H9 (cell line): ENCODE data around the gene ZC3H15. TPM values are rescaled to one million over a fixed set of nuclear protein-coding genes. Genes with fewer than 3 reads are reported as not detected.

Experiments used
- DNase-seq: peaks from one replicate; pipeline ENCODE4 v3.0.0-alpha.2; 2017
- H2AFZ ChIP-seq: one replicate; pipeline ENCODE4 v1.6.1; 2013; ENCODE audit warnings: mild to moderate bottlenecking, low read length, control low read depth, moderate library complexity
- H2AK5ac ChIP-seq: 2 replicates; pipeline ENCODE4 v1.6.1; 2013; ENCODE audit warnings: low read length, control low read depth, mixed read lengths; ENCODE audit not compliant: insufficient read length
- H2BK120ac ChIP-seq: one replicate; pipeline ENCODE4 v1.6.1; 2013; ENCODE audit warnings: low read depth, mild to moderate bottlenecking, low read length, control low read depth, inconsistent platforms; ENCODE audit not compliant: poor library complexity, severe bottlenecking
- H2BK12ac ChIP-seq: 2 replicates; pipeline ENCODE4 v1.6.1; 2013; ENCODE audit warnings: low read length, control low read depth, mixed read lengths, low read depth; ENCODE audit not compliant: insufficient read length
- H2BK15ac ChIP-seq: 2 replicates; pipeline ENCODE4 v1.6.1; 2013; ENCODE audit warnings: low read depth, low read length, control low read depth
- H2BK20ac ChIP-seq: one replicate; pipeline ENCODE4 v1.6.1; 2013; ENCODE audit warnings: low read depth, mild to moderate bottlenecking, low read length, control low read depth, inconsistent platforms; ENCODE audit not compliant: poor library complexity, severe bottlenecking
- H2BK5ac ChIP-seq: 2 replicates; pipeline ENCODE4 v1.6.1; 2013; ENCODE audit warnings: low read length, control low read depth, mixed read lengths; ENCODE audit not compliant: insufficient read length
- H3K14ac ChIP-seq: 2 replicates; pipeline ENCODE4 v1.6.1; 2013; ENCODE audit warnings: low read length, control low read depth; ENCODE audit not compliant: insufficient read depth
- H3K18ac ChIP-seq: 2 replicates; pipeline ENCODE4 v1.6.1; 2013; ENCODE audit warnings: low read depth, mild to moderate bottlenecking, mixed read lengths, low read length, control low read depth; ENCODE audit not compliant: insufficient read length
- H3K23ac ChIP-seq: 2 replicates; pipeline ENCODE4 v1.6.1; 2013; ENCODE audit warnings: low read length, control low read depth, mixed read lengths, low read depth; ENCODE audit not compliant: insufficient read length
- H3K23me2 ChIP-seq: 2 replicates; pipeline ENCODE4 v1.6.1; 2013; ENCODE audit warnings: low read depth, mild to moderate bottlenecking, mixed read lengths, low read length, control low read depth; ENCODE audit not compliant: insufficient read length, poor library complexity, severe bottlenecking
- H3K27ac ChIP-seq: 2 replicates; pipeline ENCODE4 v1.5.1; 2013; ENCODE audit warnings: low read length, control low read depth, mixed read lengths, low read depth; ENCODE audit not compliant: insufficient read length
- H3K27me3 ChIP-seq: 2 replicates; pipeline ENCODE4 v1.6.1; 2013; ENCODE audit warnings: low read length, control low read depth, inconsistent platforms; ENCODE audit not compliant: insufficient read depth
- H3K4ac ChIP-seq: 2 replicates; pipeline ENCODE4 v1.6.1; 2013; ENCODE audit warnings: low read depth, mild to moderate bottlenecking, control low read depth, inconsistent platforms, low read length, moderate library complexity
- H3K4me1 ChIP-seq: 2 replicates; pipeline ENCODE4 v1.6.1; 2013; ENCODE audit warnings: low read length, control low read depth, inconsistent platforms; ENCODE audit not compliant: insufficient read depth
- H3K4me2 ChIP-seq: 2 replicates; pipeline ENCODE4 v1.6.1; 2013; ENCODE audit warnings: low read length, control low read depth, mixed read lengths; ENCODE audit not compliant: insufficient read length, insufficient read depth
- H3K56ac ChIP-seq: 2 replicates; pipeline ENCODE4 v1.6.1; 2013; ENCODE audit warnings: low read depth, mild to moderate bottlenecking, mixed read lengths, low read length, control low read depth; ENCODE audit not compliant: insufficient read length
- H3K79me1 ChIP-seq: 2 replicates; pipeline ENCODE4 v1.6.1; 2013; ENCODE audit warnings: low read depth, mild to moderate bottlenecking, moderate library complexity, low read length, control low read depth, inconsistent platforms; ENCODE audit not compliant: insufficient read depth, poor library complexity, severe bottlenecking
- H3K79me2 ChIP-seq: 2 replicates; pipeline ENCODE4 v1.6.1; 2013; ENCODE audit warnings: low read length, control low read depth, inconsistent platforms; ENCODE audit not compliant: insufficient read depth
- H3K9ac ChIP-seq: 2 replicates; pipeline ENCODE4 v1.6.1; 2013; ENCODE audit warnings: low read length, control low read depth, mixed read lengths; ENCODE audit not compliant: insufficient read length; ENCODE audit errors: extremely low read depth
- H3K9me3 ChIP-seq: one replicate; pipeline ENCODE4 v1.6.1; 2013; ENCODE audit warnings: low read depth, low read length, inconsistent platforms; ENCODE audit not compliant: control insufficient read depth
- H3T11ph ChIP-seq: one replicate; pipeline ENCODE4 v1.6.1; 2013; ENCODE audit warnings: mild to moderate bottlenecking, low read length, control low read depth, inconsistent platforms
- H4K20me1 ChIP-seq: one replicate; pipeline ENCODE4 v1.6.1; 2013; ENCODE audit not compliant: control insufficient read depth, insufficient read length, insufficient read depth
- H4K5ac ChIP-seq: 2 replicates; pipeline ENCODE4 v1.6.1; 2013; ENCODE audit warnings: low read depth, mild to moderate bottlenecking, mixed read lengths, low read length, control low read depth; ENCODE audit not compliant: insufficient read length
- H4K8ac ChIP-seq: replicated peaks from 2 replicates; pipeline ENCODE4 v1.6.1; 2013; ENCODE audit warnings: low read length, control low read depth, mixed read lengths, low read depth; ENCODE audit not compliant: insufficient read length
- H4K91ac ChIP-seq: 2 replicates; pipeline ENCODE4 v1.6.1; 2013; ENCODE audit warnings: low read depth, mild to moderate bottlenecking, moderate library complexity, mixed read lengths, low read length, control low read depth; ENCODE audit not compliant: insufficient read length
- H3K27ac Mint-ChIP-seq, 3 experiments: 2 replicates in 2 of 3; 3 replicates in 1 of 3; pipeline ENCODE4 v1.8.0; 2020 to 2021; ENCODE audit warnings: mixed read lengths in 3 of 3, mild to moderate bottlenecking in 1 of 3, moderate library complexity in 1 of 3
- H3K27me3 Mint-ChIP-seq: 2 replicates; pipeline ENCODE4 v1.8.0; 2021; ENCODE audit warnings: low read depth, mild to moderate bottlenecking, moderate library complexity, mixed read lengths
- H3K36me3 Mint-ChIP-seq, 3 experiments: 2 replicates in 2 of 3; 3 replicates in 1 of 3; pipeline ENCODE4 v1.8.0; 2020 to 2021; ENCODE audit warnings: low read depth in 3 of 3, mixed read lengths in 3 of 3; ENCODE audit not compliant: insufficient read depth in 1 of 3
- H3K4me1 Mint-ChIP-seq, 2 experiments: 2 replicates each; pipeline ENCODE4 v1.8.0; 2020; ENCODE audit warnings: mixed read lengths in 2 of 2
- H3K4me3 Mint-ChIP-seq, 2 experiments: 2 replicates in 1 of 2; 3 replicates in 1 of 2; pipeline ENCODE4 v1.8.0; 2020 to 2021; ENCODE audit warnings: mild to moderate bottlenecking in 2 of 2, mixed read lengths in 2 of 2, moderate library complexity in 1 of 2
- H3K9me3 Mint-ChIP-seq, 2 experiments: 2 replicates in 1 of 2; 3 replicates in 1 of 2; pipeline ENCODE4 v1.8.0; 2020; ENCODE audit warnings: mild to moderate bottlenecking in 2 of 2, mixed read lengths in 2 of 2, moderate library complexity in 1 of 2
- WGBS: extraction: QIAGEN DNeasy Blood & Tissue Kit; methylation state at CpG from one replicate; pipeline ENCODE4 v1.1.7; 2013; ENCODE audit warnings: missing lambda C conversion rate, low lambda C conversion rate, mixed read lengths; ENCODE audit not compliant: insufficient read length; ENCODE audit errors: extremely low coverage; 5-methylcytosine and 5-hydroxymethylcytosine counted together
- total RNA-seq: library from RNA; stranded (reverse); gene quantifications from 2 replicates; pipeline ENCODE4 v1.2.1, GENCODE V29; 2021
- TF ChIP-seq, protein P1 (sequence below): fragments of 200-600 bp; sonication (generic); conservative IDR thresholded peaks from 3 replicates; pipeline ENCODE4 v1.8.0; 2021; ENCODE audit warnings: antibody characterized with exemption, mild to moderate bottlenecking

Gene ZC3H15
- total RNA-seq, 1 experiment from 2014 or later = 71.3 TPM

DNA sequence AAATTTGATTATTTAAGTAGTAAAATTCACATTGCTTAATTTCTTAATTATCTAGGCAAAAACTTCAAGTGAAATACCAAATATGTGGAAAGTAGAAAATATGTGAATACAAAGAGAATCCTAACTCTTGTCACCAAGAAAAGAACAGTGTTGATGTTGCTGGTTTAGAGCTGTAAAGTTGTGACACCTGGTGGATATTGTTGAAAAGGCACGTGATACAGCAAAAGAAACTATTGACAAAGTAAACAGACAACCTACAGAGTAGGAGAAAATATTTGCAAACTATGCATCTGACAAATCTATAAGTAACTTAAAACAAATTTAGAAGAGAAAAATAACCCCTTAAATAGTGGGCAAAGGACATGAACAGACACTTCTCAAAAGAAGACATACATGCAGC lies 25.6 kb upstream of the ZC3H15 start:
- Histone ChIP-seq H4K5ac (no peak overlapping the region), H3K27me3 (no peaks in the 10 kb centered on the region), H4K8ac (no peak overlapping the region), H4K20me1 (no peaks in the 10 kb centered on the region), H2BK12ac (no peak overlapping the region), H3K18ac (no peak overlapping the region), H3T11ph (no peak overlapping the region), H2BK15ac (no peak overlapping the region), H2BK20ac (no peak overlapping the region), H2AFZ (no peak overlapping the region), H3K9me3 (no peaks in the 10 kb centered on the region), H2AK5ac (no peak overlapping the region), H3K23me2 (no peaks in the 10 kb centered on the region), H3K56ac (no peak overlapping the region), H3K4ac (no peak overlapping the region), H2BK5ac (no peak overlapping the region), H3K23ac (no peak overlapping the region), H2BK120ac (no peak overlapping the region), H3K4me1 (no peaks in the 10 kb centered on the region), H3K79me1 (no peaks in the 10 kb centered on the region), H4K91ac (no peak overlapping the region), H3K9ac (no peak overlapping the region), H3K4me2 (no peak overlapping the region), H3K79me2 (no peaks in the 10 kb centered on the region), H3K27ac (no peak overlapping the region), H3K14ac (no peak overlapping the region)
- TF ChIP-seq, protein P1, sequence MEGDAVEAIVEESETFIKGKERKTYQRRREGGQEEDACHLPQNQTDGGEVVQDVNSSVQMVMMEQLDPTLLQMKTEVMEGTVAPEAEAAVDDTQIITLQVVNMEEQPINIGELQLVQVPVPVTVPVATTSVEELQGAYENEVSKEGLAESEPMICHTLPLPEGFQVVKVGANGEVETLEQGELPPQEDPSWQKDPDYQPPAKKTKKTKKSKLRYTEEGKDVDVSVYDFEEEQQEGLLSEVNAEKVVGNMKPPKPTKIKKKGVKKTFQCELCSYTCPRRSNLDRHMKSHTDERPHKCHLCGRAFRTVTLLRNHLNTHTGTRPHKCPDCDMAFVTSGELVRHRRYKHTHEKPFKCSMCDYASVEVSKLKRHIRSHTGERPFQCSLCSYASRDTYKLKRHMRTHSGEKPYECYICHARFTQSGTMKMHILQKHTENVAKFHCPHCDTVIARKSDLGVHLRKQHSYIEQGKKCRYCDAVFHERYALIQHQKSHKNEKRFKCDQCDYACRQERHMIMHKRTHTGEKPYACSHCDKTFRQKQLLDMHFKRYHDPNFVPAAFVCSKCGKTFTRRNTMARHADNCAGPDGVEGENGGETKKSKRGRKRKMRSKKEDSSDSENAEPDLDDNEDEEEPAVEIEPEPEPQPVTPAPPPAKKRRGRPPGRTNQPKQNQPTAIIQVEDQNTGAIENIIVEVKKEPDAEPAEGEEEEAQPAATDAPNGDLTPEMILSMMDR = peak; percentile 69
- H3K9me3 Mint-ChIP-seq = no peaks in the 10 kb centered on the region
- H3K4me1 Mint-ChIP-seq = 0 out of 4 replicates have a peak, but pooled peaks cover 0 to 3% of the 10 kb centered on the region in 2 experiments
- H3K36me3 Mint-ChIP-seq = no peaks in the 10 kb centered on the region; a peak in 1 of 7 replicates
- WGBS = no CpG with 5 or more reads among the region's 1 CpG
- no peak overlapping the region for H3K27ac Mint-ChIP-seq
- no peak overlapping the region for H3K4me3 Mint-ChIP-seq
- no peaks in the 10 kb centered on the region for H3K27me3 Mint-ChIP-seq
- DNase-seq = no peak
